ENCODE data around the gene ABTB2. TPM values are rescaled to one million over a fixed set of nuclear protein-coding genes. Genes with fewer than 3 reads are reported as not detected.

ABTB2 gene
- total RNA-seq, 4 donors from 2014 or later: 2.9 to 8.2 (median 6.6) TPM

DNA sequence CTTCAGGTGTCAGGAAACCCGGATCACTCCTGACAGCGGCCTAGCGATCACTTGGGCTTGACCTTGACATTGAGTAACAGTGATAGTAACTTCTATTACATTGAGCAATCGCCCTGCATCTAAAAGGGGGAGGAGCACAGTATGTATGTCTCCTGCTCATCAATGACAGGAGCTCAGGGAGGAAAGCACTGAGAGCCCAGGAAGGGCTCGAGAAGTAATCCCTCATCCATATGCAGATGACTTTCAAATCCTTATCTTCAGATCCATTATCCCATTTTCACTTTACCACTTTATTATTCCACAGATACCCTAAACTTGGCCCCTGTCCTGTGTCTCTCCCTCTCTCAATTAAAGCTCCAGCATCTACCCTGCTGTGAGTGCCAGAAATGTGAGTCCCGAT lies 47.8 kb downstream of the ABTB2 start:
- TF ChIP-seq CTCF (IDR thresholded peaks at IDR 0.05): no peak
- no peak for TF ChIP-seq POLR2A (IDR thresholded peaks at IDR 0.05)
- intact Hi-C loops (cut with DNase I; ENCODE audit: low total_unique reads): no loop called here
- Histone ChIP-seq H3K4me1 (no peaks in the 10 kb centered on the region), H3K9me3 (no peaks in the 10 kb centered on the region), H3K36me3 (no peaks in the 10 kb centered on the region), H3K27ac (no peak overlapping the region), H3K4me3 (no peak overlapping the region), H3K27me3 (no peaks in the 10 kb centered on the region)
- DNase-seq: no peak

GRCh38 chr11:34308913-34309585 lies 48.8 kb downstream of the ABTB2 start:
- no peaks in the 10 kb centered on the region for H3K27me3 ChIP-seq
- no peak overlapping the region for H3K4me3 ChIP-seq
- TF ChIP-seq CTCF (IDR thresholded peaks at IDR 0.05) (no peak), POLR2A (IDR thresholded peaks at IDR 0.05) (no peak)
- H3K4me1 ChIP-seq: no peaks in the 10 kb centered on the region
- H3K36me3 ChIP-seq: no peaks in the 10 kb centered on the region
- intact Hi-C loops (cut with DNase I; ENCODE audit: low total_unique reads): no loop called here
- H3K27ac ChIP-seq: no peak overlapping the region
- no peaks in the 10 kb centered on the region for H3K9me3 ChIP-seq
- no peak for DNase-seq

DNA sequence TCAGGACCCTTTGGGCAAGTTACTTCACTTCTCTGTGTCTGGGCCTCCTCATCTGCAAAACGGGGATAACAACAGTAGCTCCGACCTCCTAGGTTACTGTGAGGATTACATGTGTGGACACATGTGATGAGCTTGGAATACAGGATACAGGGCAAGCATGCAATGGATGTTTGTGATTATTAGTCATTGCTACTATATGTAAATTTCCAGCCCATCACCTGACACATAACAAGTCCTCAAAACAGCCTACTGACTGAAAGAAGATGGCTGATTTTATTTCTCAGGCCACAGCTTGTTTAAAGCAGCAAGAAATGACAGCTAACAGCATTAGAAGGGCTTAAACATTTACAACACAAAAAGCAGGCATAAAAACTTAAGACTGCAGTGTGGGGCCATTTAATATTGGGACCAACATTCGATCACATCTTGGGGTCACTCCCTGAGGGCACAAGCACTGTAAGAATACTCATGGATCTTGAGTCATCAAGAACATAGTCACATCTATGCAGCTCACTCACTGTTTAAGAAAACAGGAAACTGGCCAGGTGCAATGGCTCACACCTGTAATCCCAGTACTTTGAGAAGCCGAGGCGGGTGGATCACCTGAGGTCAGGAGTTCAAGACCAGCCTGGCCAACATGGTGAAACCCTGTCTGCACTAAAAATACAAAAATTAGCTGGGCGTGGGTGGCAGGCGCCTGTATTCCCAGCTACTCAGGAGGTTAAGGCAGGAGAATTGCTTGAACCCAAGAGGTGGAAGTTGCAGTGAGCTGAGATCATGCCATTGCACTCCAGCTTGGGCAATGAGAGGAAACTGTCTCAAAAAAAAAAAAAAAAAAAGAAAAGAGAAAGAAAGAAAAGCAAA lies 49.5 kb downstream of the ABTB2 start:
- Histone ChIP-seq H3K27ac (no peak overlapping the region), H3K4me3 (no peak overlapping the region), H3K4me1 (no peaks in the 10 kb centered on the region), H3K9me3 (no peaks in the 10 kb centered on the region), H3K36me3 (no peaks in the 10 kb centered on the region), H3K27me3 (no peaks in the 10 kb centered on the region)
- DNase-seq: no peak
- intact Hi-C loops (cut with DNase I; ENCODE audit: low total_unique reads): no loop called here
- no peak for TF ChIP-seq CTCF (IDR thresholded peaks at IDR 0.05)
- TF ChIP-seq POLR2A (IDR thresholded peaks at IDR 0.05): no peak

GRCh38 chr11:34305780-34306179 lies 52.0 kb downstream of the ABTB2 start:
- no peaks in the 10 kb centered on the region for H3K9me3 ChIP-seq
- no peaks in the 10 kb centered on the region for H3K4me1 ChIP-seq
- no peak for DNase-seq
- intact Hi-C loops (cut with DNase I; ENCODE audit: low total_unique reads): no loop called here
- TF ChIP-seq POLR2A (IDR thresholded peaks at IDR 0.05): no peak
- no peak for TF ChIP-seq CTCF (IDR thresholded peaks at IDR 0.05)
- no peak overlapping the region for H3K27ac ChIP-seq
- H3K4me3 ChIP-seq: no peak overlapping the region
- no peaks in the 10 kb centered on the region for H3K27me3 ChIP-seq
- H3K36me3 ChIP-seq: no peaks in the 10 kb centered on the region

- Histone ChIP-seq H3K36me3 (no peaks in the 10 kb centered on the region), H3K9me3 (no peaks in the 10 kb centered on the region), H3K27me3 (no peaks in the 10 kb centered on the region), H3K27ac (no peak overlapping the region), H3K4me1 (no peaks in the 10 kb centered on the region), H3K4me3 (no peak overlapping the region)
- TF ChIP-seq CTCF (IDR thresholded peaks at IDR 0.05): no peak
- no peak for TF ChIP-seq POLR2A (IDR thresholded peaks at IDR 0.05)
- intact Hi-C loops (cut with DNase I; ENCODE audit: low total_unique reads): no loop called here
- no peak for DNase-seq
Observed at GRCh38 chr11:34305193-34305592, 52.6 kb downstream of the ABTB2 start.
